Activated T-cell treated with anti-CD3 and anti-CD28 coated beads, Interleukin-2, amount 50 U/mL, for 1 hour (primary cell): ENCODE measurements around the gene NGLY1.

Source experiments
- DNase-seq: peaks from one replicate; pipeline ENCODE4 v3.0.0-alpha.2; 2020

Gene NGLY1, protein sequence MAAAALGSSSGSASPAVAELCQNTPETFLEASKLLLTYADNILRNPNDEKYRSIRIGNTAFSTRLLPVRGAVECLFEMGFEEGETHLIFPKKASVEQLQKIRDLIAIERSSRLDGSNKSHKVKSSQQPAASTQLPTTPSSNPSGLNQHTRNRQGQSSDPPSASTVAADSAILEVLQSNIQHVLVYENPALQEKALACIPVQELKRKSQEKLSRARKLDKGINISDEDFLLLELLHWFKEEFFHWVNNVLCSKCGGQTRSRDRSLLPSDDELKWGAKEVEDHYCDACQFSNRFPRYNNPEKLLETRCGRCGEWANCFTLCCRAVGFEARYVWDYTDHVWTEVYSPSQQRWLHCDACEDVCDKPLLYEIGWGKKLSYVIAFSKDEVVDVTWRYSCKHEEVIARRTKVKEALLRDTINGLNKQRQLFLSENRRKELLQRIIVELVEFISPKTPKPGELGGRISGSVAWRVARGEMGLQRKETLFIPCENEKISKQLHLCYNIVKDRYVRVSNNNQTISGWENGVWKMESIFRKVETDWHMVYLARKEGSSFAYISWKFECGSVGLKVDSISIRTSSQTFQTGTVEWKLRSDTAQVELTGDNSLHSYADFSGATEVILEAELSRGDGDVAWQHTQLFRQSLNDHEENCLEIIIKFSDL

GRCh38 chr3:25782938-25783660 is at the start of gene NGLY1:
NGLY1 (minus strand) TSS chr3:25783443; CDS start chr3:25783390, 53 bp downstream.
- DNase-seq, result peak; percentile 87

DNA sequence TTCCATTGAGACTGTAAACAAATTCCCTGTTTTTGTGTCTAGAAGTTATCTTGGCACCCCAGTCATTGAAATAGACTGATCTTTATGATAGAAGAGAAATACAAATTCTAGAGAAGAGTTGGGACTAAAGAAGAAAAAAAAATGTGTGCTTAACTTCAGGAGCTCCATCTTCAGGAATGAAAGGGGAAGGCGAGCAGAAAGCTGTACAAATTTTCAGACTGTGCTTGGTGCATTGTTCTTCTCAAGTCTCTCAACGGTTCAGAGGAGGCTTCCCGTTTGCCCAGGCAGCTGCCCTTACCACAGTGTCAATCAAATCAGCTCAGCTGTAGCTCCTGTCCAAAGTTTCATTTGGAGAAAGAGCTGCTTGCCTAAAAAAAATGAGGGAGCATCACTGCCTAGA is 48.3 kb upstream of the NGLY1 start:
- DNase-seq, result no peak

DNA sequence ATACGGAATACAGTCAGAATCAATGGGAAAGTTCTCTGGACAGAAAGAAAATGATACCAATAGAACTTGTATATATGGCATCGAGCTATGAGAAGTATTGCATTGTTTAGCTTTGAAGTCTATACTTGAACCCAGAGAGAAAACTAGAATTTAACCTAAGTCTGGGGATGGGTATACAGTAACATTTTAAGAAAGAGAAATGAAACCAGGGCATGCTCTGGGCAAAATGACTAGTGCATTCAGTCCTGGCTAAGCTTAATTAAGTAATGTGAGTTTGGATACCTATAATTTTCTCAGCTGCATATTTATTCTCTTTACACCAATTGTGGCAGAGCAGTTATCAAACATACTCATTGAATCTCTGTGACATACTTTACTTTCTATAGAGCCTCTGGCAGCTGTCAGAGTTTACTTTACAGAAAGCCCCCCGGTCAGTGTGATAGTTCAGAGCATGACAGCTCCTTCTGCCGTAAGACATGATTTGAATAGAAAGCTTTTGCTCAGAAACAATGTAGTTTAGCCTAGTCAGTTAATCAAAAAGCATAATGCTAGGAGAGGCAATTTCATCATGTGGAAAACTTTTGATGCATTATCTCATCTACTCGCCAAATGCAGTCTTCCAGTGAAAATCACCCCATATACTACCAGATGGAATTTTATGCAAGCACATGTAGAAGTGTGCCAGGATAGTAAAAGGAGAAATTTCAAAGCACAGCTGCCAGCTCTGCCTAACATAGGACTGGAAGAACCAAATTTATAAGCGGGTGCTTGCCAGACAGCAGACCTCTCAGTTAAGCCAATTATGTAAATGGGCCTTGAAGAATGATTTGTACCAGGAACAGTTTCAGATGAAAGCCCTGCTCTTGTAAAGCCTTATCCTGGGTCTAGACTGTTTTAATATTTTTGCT is 47.4 kb upstream of the NGLY1 start:
- DNase-seq, result no peak

DNA sequence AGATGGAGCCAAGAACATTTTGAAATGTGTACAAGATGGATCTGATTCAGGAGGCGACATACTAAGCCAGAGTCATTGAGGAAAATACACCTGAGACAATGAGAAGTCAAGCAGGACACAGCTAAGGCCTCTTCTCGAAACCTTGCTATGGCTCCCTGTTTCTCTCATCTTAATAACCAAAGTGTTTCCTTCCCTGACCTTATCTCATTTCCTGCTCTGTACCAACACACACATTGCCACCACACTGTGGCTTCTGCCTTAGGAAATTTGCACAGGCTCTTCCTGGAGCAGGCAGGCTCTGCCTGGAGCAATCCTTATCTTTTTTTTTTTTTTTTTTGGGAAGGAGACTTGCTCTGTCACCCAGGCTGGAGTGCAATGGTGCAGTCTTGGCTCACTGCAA is 43.3 kb upstream of the NGLY1 start:
- no peak for DNase-seq

- DNase-seq, result no peak
Measured at GRCh38 chr3:25823314-25823713, 40.1 kb upstream of the NGLY1 start.

DNA sequence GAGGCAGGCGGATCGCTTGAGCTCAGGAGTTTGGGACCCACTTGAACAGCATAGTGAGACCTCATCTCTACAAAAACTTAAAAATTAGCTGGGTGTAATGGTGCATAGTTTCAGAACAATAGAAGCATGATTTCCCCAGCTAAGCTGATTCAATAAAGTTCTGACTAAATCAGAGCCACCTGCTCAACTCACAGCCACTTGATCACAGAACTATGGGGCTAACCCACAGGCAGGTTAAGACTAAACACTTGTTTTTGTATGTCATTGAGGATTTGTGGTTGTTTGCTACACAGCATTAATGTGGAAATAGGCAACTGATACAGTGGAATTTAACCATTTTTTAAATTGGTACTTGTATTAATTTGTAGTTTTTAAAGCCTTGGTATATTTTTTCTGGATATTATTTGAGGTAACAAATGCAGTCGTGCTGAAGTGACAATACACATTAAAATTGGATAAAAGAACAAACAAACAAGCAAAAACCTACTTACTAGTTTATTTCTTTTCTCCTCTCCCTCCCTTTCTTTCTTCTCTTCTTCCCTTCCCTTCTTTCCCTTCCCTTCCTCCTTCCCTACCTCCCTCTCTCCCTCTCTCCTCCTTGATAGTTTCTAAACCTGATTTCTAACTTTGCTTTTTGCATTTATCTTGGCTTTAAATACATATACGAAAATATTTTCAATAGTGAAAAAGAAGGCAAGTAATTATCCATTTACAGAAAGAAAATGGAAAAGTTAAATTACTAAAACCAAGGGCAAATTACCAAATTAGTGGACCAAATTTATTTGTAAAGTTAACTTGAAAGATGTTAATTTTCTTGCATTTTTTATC is 38.7 kb upstream of the NGLY1 start:
- DNase-seq, result no peak

GRCh38 chr3:25820816-25821486 is 37.7 kb upstream of the NGLY1 start:
- DNase-seq, result no peak

DNA sequence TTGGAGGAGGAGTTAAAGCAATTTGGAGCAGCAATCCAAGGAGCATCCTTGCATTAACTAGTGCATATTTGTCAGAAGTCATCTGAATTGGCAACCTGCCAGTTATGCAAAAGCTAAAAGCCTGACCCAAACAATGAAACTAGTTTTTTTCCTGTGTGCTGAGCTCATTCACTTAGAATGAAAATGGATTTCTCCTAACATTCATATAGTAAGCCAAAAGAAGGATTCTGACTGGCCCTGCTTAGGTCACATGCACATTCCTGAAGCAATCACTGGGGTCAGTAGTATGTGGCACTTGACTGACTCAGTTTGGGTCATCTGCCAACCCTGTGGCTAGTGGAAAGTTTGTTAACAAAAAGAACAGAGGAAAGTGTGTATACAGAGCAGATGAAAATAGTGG is 37.1 kb upstream of the NGLY1 start:
- no peak for DNase-seq

GRCh38 chr3:25818335-25818734 is 35.1 kb upstream of the NGLY1 start:
- no peak for DNase-seq

DNA sequence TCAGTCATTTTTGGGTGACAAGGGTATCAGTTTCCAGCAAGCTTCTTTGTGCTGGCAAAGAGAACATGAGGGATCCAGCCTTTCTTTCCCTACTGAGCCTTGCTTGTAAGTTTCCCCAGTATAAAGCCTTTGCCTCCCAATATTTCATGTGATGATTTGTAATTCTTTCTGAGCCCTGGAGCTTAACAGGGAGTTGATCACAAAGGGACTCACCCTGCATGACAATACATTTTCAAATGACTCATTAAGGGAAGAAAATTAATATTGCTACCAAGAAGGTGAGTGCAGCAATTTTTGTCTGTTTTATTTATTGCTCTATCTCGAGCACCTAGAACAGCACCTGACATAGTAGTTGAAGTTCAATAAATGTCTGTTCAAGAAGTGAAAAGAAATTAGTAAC is 34.4 kb upstream of the NGLY1 start:
- DNase-seq, result no peak

GRCh38 chr3:25817107-25817506 is 33.9 kb upstream of the NGLY1 start:
- no peak for DNase-seq

DNA sequence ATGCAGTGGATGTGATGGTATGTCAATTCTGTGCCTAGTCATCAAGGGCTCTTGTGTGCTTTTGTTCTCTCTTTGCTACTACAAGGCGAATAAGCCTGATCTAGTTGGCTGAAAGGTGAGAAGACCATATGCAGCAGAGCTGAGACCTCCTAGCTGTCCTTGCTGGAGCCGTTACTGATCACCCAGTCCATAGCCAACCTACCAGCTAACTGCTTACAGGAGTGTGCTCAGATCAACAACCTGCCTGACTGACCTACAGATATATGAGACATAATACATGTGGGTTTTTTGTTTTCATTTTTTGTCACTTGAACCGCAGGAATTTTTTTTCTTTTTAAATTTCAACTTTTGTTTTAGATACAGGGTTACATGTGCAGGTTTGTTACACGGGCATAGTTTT is 29.4 kb upstream of the NGLY1 start:
- DNase-seq, result no peak

- DNase-seq, result no peak
Measured at GRCh38 chr3:25804676-25805075, 21.4 kb upstream of the NGLY1 start.

DNA sequence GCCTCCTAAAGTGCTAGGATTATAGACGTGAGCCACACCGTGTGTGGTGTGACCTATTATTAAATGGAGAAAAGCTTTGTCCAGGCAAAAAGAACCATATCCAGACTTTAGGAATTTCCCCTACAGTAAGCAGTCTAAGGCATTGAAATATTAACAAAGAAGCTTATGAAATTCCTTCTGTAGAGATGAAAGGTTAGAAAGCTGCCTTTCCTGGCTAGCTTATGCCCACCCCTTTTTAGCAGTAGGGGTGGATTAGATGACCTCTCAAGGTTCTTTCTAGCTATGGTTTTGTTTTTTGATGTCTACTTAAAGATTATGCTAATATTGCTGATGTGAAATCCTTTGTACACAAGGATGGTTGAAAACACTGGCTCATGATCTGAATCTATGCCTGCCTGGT is 20.6 kb upstream of the NGLY1 start:
- DNase-seq, result no peak

DNA sequence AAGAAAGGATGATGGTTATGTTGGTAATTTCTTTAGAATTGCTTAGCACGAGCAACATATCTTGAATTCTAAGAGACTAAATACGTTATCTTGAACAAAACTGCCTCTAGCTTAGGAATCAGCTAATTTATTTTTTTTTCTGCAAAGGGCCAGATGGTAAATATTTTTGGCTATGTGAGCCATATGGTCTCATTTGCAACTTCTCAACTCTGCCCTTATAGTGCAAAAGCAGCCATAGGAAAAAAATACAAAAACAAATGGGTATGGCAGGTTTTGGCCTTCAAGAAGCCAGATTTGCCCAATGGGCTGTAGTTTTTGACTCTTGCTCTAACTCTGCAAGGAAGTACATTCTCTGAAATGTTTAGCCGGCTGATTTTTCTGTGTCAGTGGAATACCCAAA is 18.5 kb upstream of the NGLY1 start:
- DNase-seq, result no peak

GRCh38 chr3:25789596-25790556 is 6.6 kb upstream of the NGLY1 start, which contains the start of gene OXSM:
OXSM (plus strand) TSS chr3:25790090; CDS start chr3:25791021, 931 bp downstream.
- peak; percentile 89 for DNase-seq

DNA sequence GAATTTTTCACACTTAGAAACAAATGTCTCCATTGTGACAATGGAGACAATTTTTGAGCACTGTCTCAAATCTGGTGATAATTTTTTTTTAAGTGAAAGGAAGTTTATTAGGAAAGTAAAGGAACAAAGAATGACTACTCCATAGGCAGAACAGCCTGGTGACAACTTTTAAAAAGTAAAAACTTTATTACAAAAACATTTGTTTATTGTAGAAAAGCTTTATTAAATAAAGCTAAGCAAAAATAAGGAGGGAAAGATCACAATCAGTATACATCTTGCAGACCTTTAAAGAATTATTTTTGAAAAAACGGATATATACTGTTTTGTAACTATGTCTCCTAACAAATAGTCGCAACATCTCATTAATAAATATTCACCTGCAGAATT is 6.0 kb upstream of the NGLY1 start:
- no peak for DNase-seq

DNA sequence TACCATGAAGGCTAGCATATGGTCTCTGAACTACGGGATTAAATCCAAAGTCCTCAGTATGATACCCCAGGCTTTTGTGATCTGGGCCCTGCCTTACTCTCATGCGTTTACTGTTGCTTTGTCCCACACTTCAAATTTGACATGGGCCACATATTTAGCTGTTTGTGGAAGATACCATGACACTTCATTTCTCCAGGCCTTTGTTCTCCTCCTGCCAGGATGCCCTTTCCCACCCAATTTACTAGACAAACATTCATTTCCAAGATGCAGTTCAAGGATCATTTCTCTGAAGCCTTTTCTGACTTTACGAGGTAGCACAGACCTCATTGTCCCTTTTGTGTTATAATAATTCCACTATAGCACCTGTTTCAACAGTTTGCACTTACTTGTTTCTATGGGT is 4.4 kb upstream of the NGLY1 start:
- no peak for DNase-seq

GRCh38 chr3:25785826-25786225 is 2.6 kb upstream of the NGLY1 start:
- DNase-seq, result no peak

DNA sequence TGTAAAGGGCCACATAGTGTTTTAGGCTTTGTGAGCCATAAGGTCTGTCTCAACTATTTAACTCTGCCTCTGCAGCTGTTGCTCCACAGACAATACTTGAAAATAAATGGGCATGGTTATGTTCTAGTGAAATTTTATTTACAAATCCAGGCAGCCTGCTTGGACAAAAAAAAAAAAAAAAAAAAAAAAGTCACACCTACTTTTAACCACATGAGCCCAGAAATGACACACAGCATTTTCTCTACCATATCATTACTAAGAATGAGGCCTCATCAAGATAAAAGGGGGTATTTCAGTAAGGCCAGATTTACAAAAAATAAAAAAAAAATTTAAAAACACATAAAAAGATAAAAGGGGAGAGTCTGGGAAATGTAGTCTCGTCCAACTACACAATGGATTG is 1.7 kb upstream of the NGLY1 start:
- DNase-seq, result no peak
